ENCODE measurements around the gene GABRG3.

The GABRG3 gene

GRCh38 chr15:27248251-27248650 is 277.3 kb downstream of the GABRG3 start:
- DNase-seq (ENCODE audit: low read depth): no peak

- DNase-seq (ENCODE audit: low read depth): no peak
Measured at GRCh38 chr15:27249046-27249759, 278.2 kb downstream of the GABRG3 start.

- no peak for DNase-seq (ENCODE audit: low read depth)
Measured at GRCh38 chr15:27249760-27250109, 278.8 kb downstream of the GABRG3 start.

GRCh38 chr15:27250223-27250622 is 279.2 kb downstream of the GABRG3 start:
- no peak for DNase-seq (ENCODE audit: low read depth)

GRCh38 chr15:27254055-27254454 is 283.1 kb downstream of the GABRG3 start:
- no peak for DNase-seq (ENCODE audit: low read depth)

GRCh38 chr15:27254801-27255200 is 283.8 kb downstream of the GABRG3 start:
- DNase-seq (ENCODE audit: low read depth): no peak

GRCh38 chr15:27256446-27256845 is 285.5 kb downstream of the GABRG3 start:
- DNase-seq (ENCODE audit: low read depth): no peak

- no peak for DNase-seq (ENCODE audit: low read depth)
Measured at GRCh38 chr15:27258287-27258686, 287.3 kb downstream of the GABRG3 start.

- DNase-seq (ENCODE audit: low read depth): no peak
Measured at GRCh38 chr15:27260523-27260922, 289.5 kb downstream of the GABRG3 start.

GRCh38 chr15:27268923-27269322 is 297.9 kb downstream of the GABRG3 start:
- no peak for DNase-seq (ENCODE audit: low read depth)

GRCh38 chr15:27271258-27271657 is 300.3 kb downstream of the GABRG3 start:
- no peak for DNase-seq (ENCODE audit: low read depth)

GRCh38 chr15:27272427-27272826 is 301.4 kb downstream of the GABRG3 start:
- no peak for DNase-seq (ENCODE audit: low read depth)

- no peak for DNase-seq (ENCODE audit: low read depth)
Measured at GRCh38 chr15:27273506-27273905, 302.5 kb downstream of the GABRG3 start.

GRCh38 chr15:27278761-27279160 is 307.8 kb downstream of the GABRG3 start:
- DNase-seq (ENCODE audit: low read depth): no peak

- DNase-seq (ENCODE audit: low read depth): no peak
Measured at GRCh38 chr15:27292641-27293040, 321.7 kb downstream of the GABRG3 start.

GRCh38 chr15:27293607-27294006 is 322.6 kb downstream of the GABRG3 start:
- no peak for DNase-seq (ENCODE audit: low read depth)

- no peak for DNase-seq (ENCODE audit: low read depth)
Measured at GRCh38 chr15:27317736-27318135, 346.8 kb downstream of the GABRG3 start.

GRCh38 chr15:27323801-27324200 is 352.8 kb downstream of the GABRG3 start:
- no peak for DNase-seq (ENCODE audit: low read depth)

GRCh38 chr15:27324886-27325615 is 354.1 kb downstream of the GABRG3 start:
- no peak for DNase-seq (ENCODE audit: low read depth)

GRCh38 chr15:27327467-27328025 is 356.6 kb downstream of the GABRG3 start:
- DNase-seq (ENCODE audit: low read depth): no peak

- DNase-seq (ENCODE audit: low read depth): no peak
Measured at GRCh38 chr15:27328186-27328585, 357.2 kb downstream of the GABRG3 start.

GRCh38 chr15:27328608-27329007 is 357.6 kb downstream of the GABRG3 start:
- DNase-seq (ENCODE audit: low read depth): no peak

- DNase-seq (ENCODE audit: low read depth): no peak
Measured at GRCh38 chr15:27330326-27330725, 359.3 kb downstream of the GABRG3 start.

Data from fibroblast of the conjunctiva (primary cell).